ENCODE measurements around the gene JARID2. TPM values are rescaled to one million over a fixed set of nuclear protein-coding genes. Genes with fewer than 3 reads are reported as not detected.
A peak's percentile ranks its signal among the peaks of the same experiment; 100 is the strongest.

JARID2 gene
- total and polyA plus RNA-seq, 4 donors = 15.4 to 25.5 (median 23.1) TPM

DNA sequence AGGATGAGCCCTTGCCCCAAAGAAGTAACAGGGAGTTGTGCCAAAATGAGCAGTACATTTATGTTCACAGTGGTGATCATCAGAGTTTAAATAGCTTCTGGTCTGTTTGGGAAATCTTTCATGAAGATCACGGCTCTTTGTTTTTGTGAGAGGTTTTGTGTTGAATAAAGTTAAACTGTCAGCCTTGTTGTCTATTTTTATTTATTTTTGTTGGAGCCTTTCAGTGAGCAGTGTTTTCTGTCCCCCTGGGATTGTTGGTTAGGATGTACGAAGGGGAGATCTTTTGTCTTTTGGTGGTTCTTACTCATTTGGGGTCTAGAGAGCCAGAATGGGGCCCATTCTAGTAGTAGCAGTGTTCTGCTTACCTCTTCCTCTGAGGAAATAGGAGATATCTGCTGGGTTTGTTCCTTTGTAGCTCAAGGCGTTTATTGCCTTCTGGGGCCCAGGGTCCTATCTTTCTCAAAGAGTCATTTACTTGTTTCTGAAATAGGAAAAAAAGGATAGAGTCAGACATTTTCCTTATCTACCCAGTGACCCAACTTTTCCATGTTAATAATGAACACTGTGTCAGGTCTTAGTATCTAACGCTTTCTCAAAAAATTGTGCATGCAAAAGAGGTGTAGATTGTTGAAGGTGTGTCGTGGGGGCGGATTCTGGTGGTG is 157.4 kb downstream of the JARID2 start:
- no peaks in the 10 kb centered on the region for H3K36me3 ChIP-seq (ENCODE audit: control insufficient read depth, insufficient read depth, low read length)
- H3K27ac ChIP-seq (ENCODE audit: low read depth, low read length) = peak overlapping the region; percentile 86
- DNase-seq (ENCODE audit: low read depth in 4 of 6, low spot score in 6 of 6) = no peak
- H3K4me3 ChIP-seq (ENCODE audit: low read depth, low read length) = no peak overlapping the region
- no peaks in the 10 kb centered on the region for H3K9me3 ChIP-seq (ENCODE audit: control insufficient read depth, insufficient read depth, low read length)
- H3K27me3 ChIP-seq (ENCODE audit: control insufficient read depth, insufficient read depth, low read length) = no peaks in the 10 kb centered on the region
- WGBS (ENCODE audit: insufficient coverage) = 29% methylated on average over 2 of the region's 6 CpGs
- H3K4me1 ChIP-seq (ENCODE audit: control insufficient read depth, insufficient read depth, low read length) = peaks cover 30% of the 10 kb centered on the region

DNA sequence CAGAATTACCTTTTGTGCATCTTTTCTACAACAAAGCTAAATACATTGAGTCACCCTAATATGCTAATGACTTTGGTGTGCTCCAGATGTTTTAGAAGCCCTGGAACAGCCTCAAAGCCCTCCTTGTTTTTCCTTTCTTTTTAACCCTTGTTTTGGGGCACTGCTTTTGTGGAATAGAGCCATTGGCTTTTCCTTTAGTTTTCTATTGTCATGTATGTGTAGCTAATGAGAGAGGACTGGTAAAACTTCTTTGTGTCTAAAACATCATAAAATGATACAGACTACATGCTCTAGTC is 158.8 kb downstream of the JARID2 start:
- peak in 1 of 6 donors; percentile 24 for DNase-seq (ENCODE audit: low read depth in 4 of 6, low spot score in 6 of 6)
- Histone ChIP-seq H3K9me3 (ENCODE audit: control insufficient read depth, insufficient read depth, low read length) (no peaks in the 10 kb centered on the region), H3K27me3 (ENCODE audit: control insufficient read depth, insufficient read depth, low read length) (no peaks in the 10 kb centered on the region), H3K36me3 (ENCODE audit: control insufficient read depth, insufficient read depth, low read length) (no peaks in the 10 kb centered on the region), H3K27ac (ENCODE audit: low read depth, low read length) (peak overlapping the region; percentile 42), H3K4me3 (ENCODE audit: low read depth, low read length) (no peak overlapping the region), H3K4me1 (ENCODE audit: control insufficient read depth, insufficient read depth, low read length) (peaks cover 30% of the 10 kb centered on the region)

- Histone ChIP-seq H3K9me3 (ENCODE audit: control insufficient read depth, insufficient read depth, low read length) (no peaks in the 10 kb centered on the region), H3K36me3 (ENCODE audit: control insufficient read depth, insufficient read depth, low read length) (no peaks in the 10 kb centered on the region), H3K4me1 (ENCODE audit: control insufficient read depth, insufficient read depth, low read length) (peaks cover 24% of the 10 kb centered on the region), H3K4me3 (ENCODE audit: low read depth, low read length) (no peak overlapping the region), H3K27me3 (ENCODE audit: control insufficient read depth, insufficient read depth, low read length) (no peaks in the 10 kb centered on the region), H3K27ac (ENCODE audit: low read depth, low read length) (no peak overlapping the region)
- WGBS (ENCODE audit: insufficient coverage) = 72% methylated on average over 4 of the region's 11 CpGs
- DNase-seq (ENCODE audit: low read depth in 4 of 6, low spot score in 6 of 6) = peak in 2 of 6 donors; percentile 40 to 77
Observed at GRCh38 chr6:15405129-15406068, 159.5 kb downstream of the JARID2 start.

DNA sequence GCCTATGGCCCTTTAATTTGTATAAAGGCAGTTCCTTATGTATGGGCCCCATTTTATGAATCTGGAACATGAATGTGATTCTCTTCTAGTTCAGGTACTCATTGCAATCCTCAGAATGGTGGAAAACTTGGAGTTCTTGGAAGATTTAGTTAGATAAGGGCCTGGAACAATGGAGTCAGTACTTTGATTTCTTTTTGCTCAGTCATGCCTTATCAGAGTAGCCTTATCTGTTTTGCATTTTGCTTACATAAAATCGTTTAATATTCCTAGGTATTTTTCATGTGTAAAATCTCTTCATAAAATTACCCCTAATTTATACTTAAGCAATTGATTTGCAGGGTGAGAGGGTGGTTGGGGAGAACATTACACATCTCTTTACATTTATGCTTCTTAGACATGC is 160.6 kb downstream of the JARID2 start:
- Histone ChIP-seq H3K27ac (ENCODE audit: low read depth, low read length) (no peak overlapping the region), H3K36me3 (ENCODE audit: control insufficient read depth, insufficient read depth, low read length) (no peaks in the 10 kb centered on the region), H3K4me3 (ENCODE audit: low read depth, low read length) (no peak overlapping the region), H3K27me3 (ENCODE audit: control insufficient read depth, insufficient read depth, low read length) (no peaks in the 10 kb centered on the region), H3K9me3 (ENCODE audit: control insufficient read depth, insufficient read depth, low read length) (no peaks in the 10 kb centered on the region), H3K4me1 (ENCODE audit: control insufficient read depth, insufficient read depth, low read length) (peaks cover 19% of the 10 kb centered on the region)
- DNase-seq (ENCODE audit: low read depth in 4 of 6, low spot score in 6 of 6) = no peak
- WGBS (ENCODE audit: insufficient coverage) = no CpG with 5 or more reads among the region's 1 CpG

DNA sequence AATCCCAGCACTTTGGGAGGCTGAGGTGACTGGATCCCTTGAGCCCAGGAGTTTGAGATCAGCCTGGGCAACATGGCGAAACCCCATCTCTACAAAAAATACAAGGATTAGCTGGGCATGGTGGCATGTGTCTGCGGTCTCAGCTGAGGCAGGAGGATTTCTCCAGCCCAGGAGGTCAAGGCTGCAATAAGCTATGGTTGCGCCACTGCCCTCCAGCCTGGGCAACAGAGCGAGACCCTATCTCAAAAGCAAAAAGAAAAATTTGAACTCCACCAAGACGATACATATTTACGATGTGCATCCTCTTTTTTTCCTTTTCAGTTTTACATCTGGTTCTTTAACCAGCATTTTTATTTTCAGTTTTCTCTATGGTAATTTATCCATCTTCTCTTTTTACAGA is 162.1 kb downstream of the JARID2 start:
- H3K4me1 ChIP-seq (ENCODE audit: control insufficient read depth, insufficient read depth, low read length) = peaks cover 19% of the 10 kb centered on the region
- H3K27me3 ChIP-seq (ENCODE audit: control insufficient read depth, insufficient read depth, low read length) = no peaks in the 10 kb centered on the region
- no peak overlapping the region for H3K27ac ChIP-seq (ENCODE audit: low read depth, low read length)
- H3K36me3 ChIP-seq (ENCODE audit: control insufficient read depth, insufficient read depth, low read length) = no peaks in the 10 kb centered on the region
- WGBS (ENCODE audit: insufficient coverage) = 97% methylated on average over 6 of the region's 6 CpGs
- H3K9me3 ChIP-seq (ENCODE audit: control insufficient read depth, insufficient read depth, low read length) = no peaks in the 10 kb centered on the region
- DNase-seq (ENCODE audit: low read depth in 4 of 6, low spot score in 6 of 6) = no peak
- H3K4me3 ChIP-seq (ENCODE audit: low read depth, low read length) = no peak overlapping the region

- Histone ChIP-seq H3K36me3 (ENCODE audit: control insufficient read depth, insufficient read depth, low read length) (no peaks in the 10 kb centered on the region), H3K27me3 (ENCODE audit: control insufficient read depth, insufficient read depth, low read length) (no peaks in the 10 kb centered on the region), H3K9me3 (ENCODE audit: control insufficient read depth, insufficient read depth, low read length) (no peaks in the 10 kb centered on the region), H3K27ac (ENCODE audit: low read depth, low read length) (no peak overlapping the region), H3K4me3 (ENCODE audit: low read depth, low read length) (no peak overlapping the region), H3K4me1 (ENCODE audit: control insufficient read depth, insufficient read depth, low read length) (peaks cover 18% of the 10 kb centered on the region)
- WGBS (ENCODE audit: insufficient coverage) = no CpG with 5 or more reads among the region's 3 CpGs
- DNase-seq (ENCODE audit: low read depth in 4 of 6, low spot score in 6 of 6) = no peak
Observed at GRCh38 chr6:15408758-15409157, 162.9 kb downstream of the JARID2 start.

- Histone ChIP-seq H3K9me3 (ENCODE audit: control insufficient read depth, insufficient read depth, low read length) (no peaks in the 10 kb centered on the region), H3K27ac (ENCODE audit: low read depth, low read length) (no peak overlapping the region), H3K27me3 (ENCODE audit: control insufficient read depth, insufficient read depth, low read length) (no peaks in the 10 kb centered on the region), H3K4me1 (ENCODE audit: control insufficient read depth, insufficient read depth, low read length) (peaks cover 12% of the 10 kb centered on the region), H3K4me3 (ENCODE audit: low read depth, low read length) (no peak overlapping the region), H3K36me3 (ENCODE audit: control insufficient read depth, insufficient read depth, low read length) (no peaks in the 10 kb centered on the region)
- DNase-seq (ENCODE audit: low read depth in 4 of 6, low spot score in 6 of 6) = no peak
- WGBS (ENCODE audit: insufficient coverage) = 83% methylated on average over 2 of the region's 6 CpGs
Observed at GRCh38 chr6:15409301-15410125, 163.6 kb downstream of the JARID2 start.

DNA sequence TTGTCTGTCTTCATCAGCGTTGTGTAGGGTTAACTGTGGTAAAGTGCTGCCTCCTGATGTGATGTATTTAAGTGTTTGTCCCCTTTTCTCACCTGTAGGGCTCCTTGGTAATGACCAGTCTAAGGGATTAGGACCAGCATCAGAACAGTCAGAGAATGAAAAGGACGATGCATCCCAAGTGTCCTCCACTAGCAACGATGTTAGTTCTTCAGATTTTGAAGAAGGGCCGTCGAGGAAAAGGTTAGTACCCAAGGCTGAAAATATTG is 164.2 kb downstream of the JARID2 start:
- H3K27ac ChIP-seq (ENCODE audit: low read depth, low read length) = no peak overlapping the region
- H3K36me3 ChIP-seq (ENCODE audit: control insufficient read depth, insufficient read depth, low read length) = no peaks in the 10 kb centered on the region
- no peaks in the 10 kb centered on the region for H3K9me3 ChIP-seq (ENCODE audit: control insufficient read depth, insufficient read depth, low read length)
- H3K4me1 ChIP-seq (ENCODE audit: control insufficient read depth, insufficient read depth, low read length) = peaks cover 12% of the 10 kb centered on the region
- WGBS (ENCODE audit: insufficient coverage) = 78% methylated on average over 2 of the region's 5 CpGs
- H3K4me3 ChIP-seq (ENCODE audit: low read depth, low read length) = no peak overlapping the region
- no peaks in the 10 kb centered on the region for H3K27me3 ChIP-seq (ENCODE audit: control insufficient read depth, insufficient read depth, low read length)
- no peak for DNase-seq (ENCODE audit: low read depth in 4 of 6, low spot score in 6 of 6)

GRCh38 chr6:15410752-15411151 is 164.9 kb downstream of the JARID2 start:
- Histone ChIP-seq H3K36me3 (ENCODE audit: control insufficient read depth, insufficient read depth, low read length) (no peaks in the 10 kb centered on the region), H3K9me3 (ENCODE audit: control insufficient read depth, insufficient read depth, low read length) (no peaks in the 10 kb centered on the region), H3K4me1 (ENCODE audit: control insufficient read depth, insufficient read depth, low read length) (peaks cover 6% of the 10 kb centered on the region), H3K27ac (ENCODE audit: low read depth, low read length) (no peak overlapping the region), H3K4me3 (ENCODE audit: low read depth, low read length) (no peak overlapping the region), H3K27me3 (ENCODE audit: control insufficient read depth, insufficient read depth, low read length) (no peaks in the 10 kb centered on the region)
- no peak for DNase-seq (ENCODE audit: low read depth in 4 of 6, low spot score in 6 of 6)
- WGBS (ENCODE audit: insufficient coverage) = 33% methylated on average over 1 of the region's 1 CpG
